OCI-LY1 (cell line): ENCODE results near the gene MTPN.

Source experiments
- CTCF ChIP-seq: fragments of 200-600 bp; sonication (generic), shearing (Covaris generic); IDR thresholded peaks from 2 replicates; pipeline ENCODE4 v1.5.1; 2017; ENCODE audit warnings: mild to moderate bottlenecking, antibody characterized with exemption, low read length, moderate library complexity, mixed read lengths
- EZH2 ChIP-seq: fragments of 200-600 bp; sonication (generic), shearing (Covaris generic); IDR thresholded peaks from 2 replicates; pipeline ENCODE4 v1.8.0; 2017; ENCODE audit warnings: borderline replicate concordance, mixed run types, mild to moderate bottlenecking, antibody characterized with exemption, low read length, moderate library complexity, mixed read lengths

- no peak for TF ChIP-seq CTCF
- TF ChIP-seq EZH2 = no peak
Observed at GRCh38 chr7:135977007-135977741, at the start of gene MTPN.
